CD4-positive, alpha-beta T cell treated with Interleukin-1 beta for 1 hour (primary cell): ENCODE measurements around the gene NCCRP1.

Source experiments
- DNase-seq, 2 donors: peaks; one replicate each; pipeline ENCODE4 v3.0.0-alpha.2; 2020 to 2022

Gene NCCRP1

DNA sequence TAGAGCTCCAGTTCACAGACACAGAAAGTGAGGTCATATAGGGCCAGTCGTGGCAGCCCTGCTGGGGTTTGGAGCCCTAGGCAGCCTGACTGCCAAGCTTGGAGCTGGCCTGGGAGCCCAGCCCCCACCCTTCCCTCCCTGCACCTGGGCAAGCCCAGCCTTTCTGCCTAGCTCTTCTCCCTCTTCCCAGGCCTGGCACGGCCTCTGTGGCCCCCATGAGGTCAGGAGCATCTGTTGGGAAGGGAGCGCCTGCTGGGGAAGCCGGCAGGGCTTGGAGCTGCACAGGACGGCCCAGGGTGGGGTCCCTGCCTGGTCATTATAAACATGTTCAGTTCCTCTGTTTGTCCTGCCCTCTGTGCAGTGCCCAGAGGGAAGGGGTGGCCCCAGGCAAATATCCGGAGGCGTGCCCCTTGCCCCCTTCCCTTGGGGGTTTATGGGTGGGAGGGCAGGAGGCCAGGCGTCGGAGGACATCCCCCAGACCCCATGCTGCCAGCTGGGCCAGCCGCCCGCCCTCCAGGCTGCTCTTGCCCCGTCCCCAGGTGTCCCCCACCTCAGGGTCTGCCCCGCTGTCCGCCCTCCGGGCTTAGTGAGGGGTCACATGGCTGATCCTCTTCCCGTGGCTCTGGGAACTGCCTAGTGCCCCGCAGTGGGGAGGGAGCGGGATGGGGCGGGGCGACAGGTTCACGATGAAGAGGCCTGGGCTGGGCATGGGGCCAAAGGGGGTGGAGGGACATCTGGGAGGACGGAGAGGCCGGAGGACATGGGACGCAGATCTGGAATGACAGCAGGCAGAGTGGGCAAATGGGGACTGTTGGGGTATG is 30.0 kb upstream of the NCCRP1 start:
- DNase-seq = no peak

- DNase-seq = no peak
Observed at GRCh38 chr19:39167461-39168257, 29.1 kb upstream of the NCCRP1 start.

DNA sequence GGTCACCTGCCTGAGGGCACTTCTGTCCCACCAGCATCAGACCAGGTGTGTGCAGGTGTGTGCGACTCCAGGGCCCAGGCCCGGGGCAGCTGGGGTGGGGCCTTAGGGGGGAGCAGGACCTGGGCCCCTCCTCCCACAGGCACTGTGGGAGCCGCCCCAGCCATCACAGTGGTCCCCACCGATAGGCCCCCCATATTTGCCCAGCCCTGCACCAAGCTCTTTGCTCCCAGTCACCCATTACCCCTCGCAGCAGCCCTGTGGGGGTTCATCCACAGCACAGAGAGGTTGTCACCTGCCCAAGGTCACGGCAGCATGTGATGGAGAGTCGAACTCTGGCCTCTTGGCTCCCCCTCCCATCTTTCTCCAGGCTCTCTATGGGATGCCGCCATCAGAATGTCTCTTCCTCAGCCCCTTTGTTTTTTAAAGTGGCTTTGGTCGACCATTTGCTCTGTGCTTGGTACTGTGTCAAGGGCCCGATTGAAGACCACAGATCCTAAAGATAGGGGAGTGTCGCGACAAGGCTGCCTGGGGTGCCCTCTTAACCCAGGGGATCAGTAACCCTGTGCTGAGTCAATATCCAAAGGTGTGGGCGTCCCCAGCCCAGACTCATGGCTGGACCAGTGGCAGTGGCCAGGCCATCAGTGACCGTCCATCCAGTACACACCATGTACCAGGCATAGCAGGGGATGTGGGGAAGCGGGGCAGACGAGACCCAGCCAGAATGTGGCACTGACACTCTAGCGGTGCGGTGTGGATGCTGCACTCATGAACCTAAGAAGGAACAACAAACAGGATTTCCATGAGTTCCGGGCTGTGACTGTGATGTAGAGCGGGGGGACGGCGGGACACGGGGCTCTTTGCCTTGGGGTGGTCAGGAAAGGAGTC is 28.3 kb upstream of the NCCRP1 start:
- no peak for DNase-seq

- no peak for DNase-seq
Observed at GRCh38 chr19:39169143-39169810, 27.5 kb upstream of the NCCRP1 start.

GRCh38 chr19:39170386-39171231 is 26.2 kb upstream of the NCCRP1 start:
- no peak for DNase-seq

DNA sequence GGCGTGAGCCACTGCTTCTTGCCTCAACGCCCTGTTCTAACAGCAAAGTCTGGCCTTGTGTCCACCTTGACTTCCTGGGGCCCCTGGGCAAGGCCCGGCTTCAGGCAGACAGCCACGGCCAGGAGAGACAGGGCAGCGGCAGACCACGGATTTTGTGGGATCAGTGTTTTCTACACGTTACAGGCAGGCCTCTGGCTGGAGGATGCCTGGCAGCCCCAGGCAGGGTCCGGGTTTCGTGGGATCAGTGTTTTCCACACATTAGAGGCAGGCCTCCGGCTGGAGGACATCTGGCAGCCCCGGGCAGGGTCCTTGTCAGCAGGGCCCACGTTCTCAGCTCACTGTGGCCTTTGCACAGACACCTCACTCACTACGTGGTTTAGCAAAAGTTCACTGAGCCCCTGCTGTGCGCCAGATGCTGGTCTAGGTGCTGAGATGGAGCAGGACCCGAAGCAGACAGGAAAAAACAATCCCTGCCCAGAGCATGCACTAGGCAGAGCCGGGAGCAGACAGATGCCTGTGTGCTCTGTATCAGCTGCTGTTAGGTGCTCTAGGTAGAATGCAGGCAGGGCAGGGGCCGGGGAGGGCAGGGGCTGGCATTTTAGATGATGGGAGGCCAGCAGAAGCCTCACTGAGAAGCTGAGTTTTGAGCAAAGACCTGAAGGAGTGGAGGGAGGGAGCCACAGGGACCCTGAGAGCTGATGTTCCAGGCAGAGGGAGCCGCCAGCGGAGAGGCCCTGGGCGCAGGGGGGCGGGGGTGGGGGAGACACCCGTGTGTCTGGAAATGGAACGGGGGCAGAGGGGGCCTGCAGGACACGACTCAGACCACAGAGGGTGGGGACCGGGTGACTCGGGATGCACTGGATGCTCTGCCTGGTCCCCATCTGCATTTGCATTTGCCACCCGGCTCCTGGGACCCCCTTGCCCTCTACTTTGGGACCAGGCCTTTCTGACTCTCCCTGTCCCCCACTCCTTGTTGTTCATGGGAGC is 25.0 kb upstream of the NCCRP1 start:
- DNase-seq = no peak

DNA sequence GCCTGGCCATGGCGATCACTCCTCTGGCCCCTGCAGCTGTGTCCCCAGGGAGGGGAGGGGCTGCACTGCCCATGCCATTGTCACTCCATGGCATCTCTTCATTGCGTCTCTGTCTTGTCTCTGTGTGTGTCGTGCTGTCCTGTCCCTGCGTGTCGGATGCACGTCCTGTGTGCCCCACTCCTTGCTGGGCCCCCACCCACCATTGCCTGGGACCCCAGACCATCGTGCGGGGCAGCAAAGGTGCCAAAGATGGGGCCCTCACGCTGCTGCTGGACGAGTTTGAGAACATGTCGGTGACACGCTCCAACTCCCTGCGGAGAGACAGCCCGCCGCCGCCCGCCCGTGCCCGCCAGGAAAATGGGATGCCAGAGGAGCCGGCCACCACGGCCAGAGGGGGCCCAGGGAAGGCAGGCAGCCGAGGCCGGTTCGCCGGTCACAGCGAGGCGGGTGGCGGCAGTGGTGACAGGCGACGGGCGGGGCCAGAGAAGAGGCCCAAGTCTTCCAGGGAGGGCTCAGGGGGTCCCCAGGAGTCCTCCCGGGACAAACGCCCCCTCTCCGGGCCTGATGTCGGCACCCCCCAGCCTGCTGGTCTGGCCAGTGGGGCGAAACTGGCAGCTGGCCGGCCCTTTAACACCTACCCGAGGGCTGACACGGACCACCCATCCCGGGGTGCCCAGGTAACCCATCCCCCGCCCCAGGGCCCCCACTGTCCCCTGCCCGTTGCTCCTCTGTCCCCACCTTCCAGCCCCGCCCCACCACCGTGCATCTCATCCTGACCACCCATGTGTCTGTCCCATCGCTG is 23.9 kb upstream of the NCCRP1 start:
- no peak for DNase-seq

- DNase-seq = no peak
Observed at GRCh38 chr19:39173502-39173991, 23.2 kb upstream of the NCCRP1 start.

GRCh38 chr19:39174142-39174541 is 22.6 kb upstream of the NCCRP1 start:
- no peak for DNase-seq

GRCh38 chr19:39174558-39175544 is 21.9 kb upstream of the NCCRP1 start:
- DNase-seq = no peak

DNA sequence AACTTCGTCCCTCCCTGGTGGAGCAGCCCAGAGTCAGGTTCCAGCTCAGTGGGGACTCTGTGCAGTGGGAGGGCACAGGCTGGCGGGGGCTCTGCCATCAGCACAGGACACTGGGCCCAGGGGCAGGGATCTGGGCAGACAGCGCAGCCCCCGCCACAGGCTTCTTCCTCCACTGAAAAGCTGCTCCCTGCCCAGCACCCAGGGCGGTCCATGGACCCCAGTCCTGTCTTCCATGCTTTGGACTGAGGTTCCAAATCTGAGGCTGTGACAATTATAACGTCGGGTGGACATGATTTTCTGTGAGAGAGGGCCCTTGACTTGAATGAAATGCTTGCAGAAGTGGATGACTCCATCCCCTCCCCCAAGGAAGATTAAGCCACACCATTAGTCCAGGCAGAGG is 21.2 kb upstream of the NCCRP1 start:
- no peak for DNase-seq

GRCh38 chr19:39177110-39177699 is 19.6 kb upstream of the NCCRP1 start:
- no peak for DNase-seq

GRCh38 chr19:39177736-39178135 is 19.0 kb upstream of the NCCRP1 start:
- DNase-seq = no peak

- no peak for DNase-seq
Observed at GRCh38 chr19:39178296-39179006, 18.3 kb upstream of the NCCRP1 start.

DNA sequence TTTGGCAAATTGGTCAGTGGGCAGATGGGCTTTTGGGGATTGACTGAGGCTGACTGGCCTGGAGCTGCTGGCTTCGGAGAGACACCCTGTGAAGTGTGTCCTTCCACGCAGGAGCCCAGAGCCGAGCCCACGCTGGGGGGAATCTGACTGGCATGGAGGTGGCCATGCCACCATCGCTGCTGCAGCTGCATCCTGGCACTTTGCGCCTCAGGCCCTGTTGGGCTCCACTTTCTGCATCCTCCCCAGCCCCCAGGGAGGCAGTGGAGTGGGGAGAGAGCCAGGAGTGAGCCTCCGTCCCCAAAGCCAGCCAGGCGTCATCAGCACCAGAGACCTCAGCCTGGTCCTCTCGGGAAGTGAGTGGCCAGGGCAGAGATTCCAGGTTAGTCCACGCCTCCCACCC is 17.0 kb upstream of the NCCRP1 start:
- no peak for DNase-seq

- DNase-seq = no peak
Observed at GRCh38 chr19:39180749-39181148, 16.0 kb upstream of the NCCRP1 start.
